Brain microvascular endothelial cell (primary cell): ENCODE measurements around the gene MAP3K13.

ENCODE experiments used
- DNase-seq: peaks from one replicate; pipeline ENCODE4 v3.0.0-alpha.2; 2020
- H3K27ac ChIP-seq: fragments of 250-450 bp; sonication (Bioruptor Pico); 2 replicates; pipeline ENCODE4 v1.5.1; 2020; ENCODE audit warnings: mild to moderate bottlenecking, moderate library complexity
- H3K27me3 ChIP-seq: fragments of 250-450 bp; sonication (Bioruptor Pico); replicated peaks from 2 replicates; pipeline ENCODE4 v1.5.1; 2020; ENCODE audit warnings: mild to moderate bottlenecking
- H3K36me3 ChIP-seq: fragments of 250-450 bp; sonication (Bioruptor Pico); replicated peaks from 2 replicates; pipeline ENCODE4 v1.5.1; 2020; ENCODE audit warnings: mild to moderate bottlenecking
- H3K4me3 ChIP-seq: 2 replicates; pipeline ENCODE4 v1.5.1; 2011; ENCODE audit warnings: low read depth, mild to moderate bottlenecking, control low read depth, low read length, moderate library complexity
- in situ Hi-C: cut with HindIII; loops from 2 replicates; pipeline ENCODE4 v1.10.0; 2017; ENCODE audit warnings: low sequenced_read_pairs, low pct_ligation_motif_present
- TF ChIP-seq, protein P1 (sequence below): IDR thresholded peaks from 2 replicates; pipeline ENCODE4 v1.5.1; 2011; ENCODE audit warnings: low read depth, mild to moderate bottlenecking, moderate library complexity, low read length, control low read depth, inconsistent platforms; ENCODE audit errors: missing control alignments

The MAP3K13 gene

GRCh38 chr3:185528532-185528931 lies 165.6 kb downstream of the MAP3K13 start:
- Histone ChIP-seq H3K36me3 (no peaks in the 10 kb centered on the region), H3K27me3 (no peaks in the 10 kb centered on the region)
- in situ Hi-C loops, result no loop called here

GRCh38 chr3:185530856-185531255 lies 167.9 kb downstream of the MAP3K13 start:
- no peaks in the 10 kb centered on the region for H3K36me3 ChIP-seq
- in situ Hi-C loops, result no loop called here
- H3K27me3 ChIP-seq, result no peaks in the 10 kb centered on the region
- no peak for DNase-seq
- no peak overlapping the region for H3K27ac ChIP-seq
- TF ChIP-seq, protein P1, sequence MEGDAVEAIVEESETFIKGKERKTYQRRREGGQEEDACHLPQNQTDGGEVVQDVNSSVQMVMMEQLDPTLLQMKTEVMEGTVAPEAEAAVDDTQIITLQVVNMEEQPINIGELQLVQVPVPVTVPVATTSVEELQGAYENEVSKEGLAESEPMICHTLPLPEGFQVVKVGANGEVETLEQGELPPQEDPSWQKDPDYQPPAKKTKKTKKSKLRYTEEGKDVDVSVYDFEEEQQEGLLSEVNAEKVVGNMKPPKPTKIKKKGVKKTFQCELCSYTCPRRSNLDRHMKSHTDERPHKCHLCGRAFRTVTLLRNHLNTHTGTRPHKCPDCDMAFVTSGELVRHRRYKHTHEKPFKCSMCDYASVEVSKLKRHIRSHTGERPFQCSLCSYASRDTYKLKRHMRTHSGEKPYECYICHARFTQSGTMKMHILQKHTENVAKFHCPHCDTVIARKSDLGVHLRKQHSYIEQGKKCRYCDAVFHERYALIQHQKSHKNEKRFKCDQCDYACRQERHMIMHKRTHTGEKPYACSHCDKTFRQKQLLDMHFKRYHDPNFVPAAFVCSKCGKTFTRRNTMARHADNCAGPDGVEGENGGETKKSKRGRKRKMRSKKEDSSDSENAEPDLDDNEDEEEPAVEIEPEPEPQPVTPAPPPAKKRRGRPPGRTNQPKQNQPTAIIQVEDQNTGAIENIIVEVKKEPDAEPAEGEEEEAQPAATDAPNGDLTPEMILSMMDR, result no peak
- H3K4me3 ChIP-seq, result no peak overlapping the region

More at GRCh38 chr3:185528532-185528931, 165.6 kb downstream of the MAP3K13 start:
- H3K27ac ChIP-seq, result no peak overlapping the region
- DNase-seq, result no peak
- no peak overlapping the region for H3K4me3 ChIP-seq
- TF ChIP-seq, protein P1, result no peak

- TF ChIP-seq, protein P1, result no peak
- DNase-seq, result no peak
- Histone ChIP-seq H3K36me3 (no peaks in the 10 kb centered on the region), H3K27me3 (no peaks in the 10 kb centered on the region), H3K27ac (no peak overlapping the region), H3K4me3 (no peak overlapping the region)
- in situ Hi-C loops, result no loop called here
These were observed 170.0 kb downstream of the MAP3K13 start for GRCh38 chr3:185532901-185533300.

DNA sequence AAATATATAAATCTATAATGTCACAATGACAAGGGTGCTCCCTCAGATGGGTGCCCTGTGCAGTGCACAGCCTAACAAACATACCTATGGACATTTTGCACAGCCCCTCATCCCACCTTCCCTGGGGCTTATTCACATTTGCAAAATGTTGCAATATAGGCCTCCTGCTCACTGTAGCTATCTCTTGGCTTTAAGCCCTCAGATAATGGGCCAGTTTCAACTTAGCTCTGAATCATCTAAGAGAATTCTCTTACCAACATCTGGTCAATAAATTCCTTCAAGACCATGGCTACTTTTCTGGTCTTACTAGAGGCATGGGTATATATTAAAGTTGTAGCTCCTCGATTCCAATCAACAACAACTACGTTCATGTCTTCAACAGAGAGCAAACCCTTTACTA lies 171.6 kb downstream of the MAP3K13 start:
- H3K36me3 ChIP-seq, result no peaks in the 10 kb centered on the region
- in situ Hi-C loops, result no loop called here
- H3K27ac ChIP-seq, result no peak overlapping the region
- H3K27me3 ChIP-seq, result no peaks in the 10 kb centered on the region
- no peak overlapping the region for H3K4me3 ChIP-seq
- DNase-seq, result no peak
- TF ChIP-seq, protein P1, result no peak

- Histone ChIP-seq H3K36me3 (no peaks in the 10 kb centered on the region), H3K27ac (peak overlapping the region; percentile 82), H3K4me3 (no peak overlapping the region), H3K27me3 (no peaks in the 10 kb centered on the region)
- in situ Hi-C loops, result no loop called here
- TF ChIP-seq, protein P1, result no peak
- peak; percentile 95 for DNase-seq
These were observed 174.5 kb downstream of the MAP3K13 start for GRCh38 chr3:185537369-185537970.
